Measurements from ENCODE around the gene PTPRCAP.

The PTPRCAP gene

GRCh38 chr11:67458266-67458665 lies 20.8 kb upstream of the PTPRCAP start:
- ATAC-seq (replicated peaks) (no peak), DNase-seq (no peak)
- H3K27ac Mint-ChIP-seq = no peak overlapping the region
- no peak overlapping the region for H3K4me3 Mint-ChIP-seq
- H3K27me3 Mint-ChIP-seq = no peaks in the 10 kb centered on the region
- no peaks in the 10 kb centered on the region for H3K36me3 Mint-ChIP-seq (ENCODE audit: insufficient read depth)
- H3K4me1 Mint-ChIP-seq (ENCODE audit: low read depth in 2 of 2) = peaks cover 4% of the 10 kb centered on the region in 2 donors
- no peaks in the 10 kb centered on the region for H3K9me3 Mint-ChIP-seq

GRCh38 chr11:67457453-67457852 lies 20.0 kb upstream of the PTPRCAP start:
- H3K27ac Mint-ChIP-seq = no peak overlapping the region
- no peaks in the 10 kb centered on the region for H3K9me3 Mint-ChIP-seq
- H3K36me3 Mint-ChIP-seq (ENCODE audit: insufficient read depth) = no peaks in the 10 kb centered on the region
- H3K4me1 Mint-ChIP-seq (ENCODE audit: low read depth in 2 of 2) = peaks cover 4% of the 10 kb centered on the region in 2 donors
- ATAC-seq (replicated peaks) (no peak), DNase-seq (no peak)
- H3K27me3 Mint-ChIP-seq = no peaks in the 10 kb centered on the region
- H3K4me3 Mint-ChIP-seq = no peak overlapping the region

GRCh38 chr11:67456068-67456705 lies 18.7 kb upstream of the PTPRCAP start:
- Mint-ChIP-seq H3K27me3 (no peaks in the 10 kb centered on the region), H3K9me3 (no peaks in the 10 kb centered on the region), H3K36me3 (ENCODE audit: insufficient read depth) (peaks cover 2% of the 10 kb centered on the region), H3K4me3 (no peak overlapping the region), H3K27ac (no peak overlapping the region), H3K4me1 (ENCODE audit: low read depth in 2 of 2) (peaks cover 4 to 8% of the 10 kb centered on the region in 2 donors)
- DNase-seq (no peak), ATAC-seq (replicated peaks) (no peak)

- ATAC-seq (replicated peaks) = no peak
- DNase-seq = no peak
- Mint-ChIP-seq H3K9me3 (no peaks in the 10 kb centered on the region), H3K27me3 (no peaks in the 10 kb centered on the region), H3K27ac (no peak within 1 kb of the TSS), H3K4me1 (ENCODE audit: low read depth in 2 of 2) (peaks cover 4 to 13% of the 10 kb centered on the region in 2 donors), H3K4me3 (no peak within 1 kb of the TSS), H3K36me3 (ENCODE audit: insufficient read depth) (peaks cover 2% of the 10 kb centered on the region)
These were observed 17.6 kb upstream of the PTPRCAP start, which contains the start of gene CABP4 for GRCh38 chr11:67455054-67455453. Gene CABP4 (plus strand): TSS chr11:67455354. CDS start chr11:67455424, 70 bp downstream.

- Mint-ChIP-seq H3K4me3 (no peak overlapping the region), H3K27me3 (no peaks in the 10 kb centered on the region), H3K27ac (no peak overlapping the region), H3K4me1 (ENCODE audit: low read depth in 2 of 2) (peaks cover 7 to 14% of the 10 kb centered on the region in 2 donors), H3K9me3 (no peaks in the 10 kb centered on the region), H3K36me3 (ENCODE audit: insufficient read depth) (peaks cover 2% of the 10 kb centered on the region)
- ATAC-seq (replicated peaks) (no peak), DNase-seq (no peak)
These were observed 16.6 kb upstream of the PTPRCAP start for GRCh38 chr11:67453816-67454732.

GRCh38 chr11:67452141-67452952 lies 14.9 kb upstream of the PTPRCAP start, which contains the start of gene GPR152:
Gene GPR152 (minus strand): TSS chr11:67452729. CDS start chr11:67452724, 5 bp downstream.
- no peak within 1 kb of the TSS for H3K4me3 Mint-ChIP-seq
- H3K9me3 Mint-ChIP-seq = no peaks in the 10 kb centered on the region
- H3K36me3 Mint-ChIP-seq (ENCODE audit: insufficient read depth) = peaks cover 2% of the 10 kb centered on the region
- DNase-seq (no peak), ATAC-seq (replicated peaks) (no peak)
- H3K27ac Mint-ChIP-seq = peak within 1 kb of the TSS in 1 of 2 donors; percentile 46
- no peaks in the 10 kb centered on the region for H3K27me3 Mint-ChIP-seq
- peaks cover 18 to 21% of the 10 kb centered on the region in 2 donors for H3K4me1 Mint-ChIP-seq (ENCODE audit: low read depth in 2 of 2)

- Mint-ChIP-seq H3K4me1 (ENCODE audit: low read depth in 2 of 2) (peaks cover 22% of the 10 kb centered on the region in 2 donors), H3K9me3 (no peaks in the 10 kb centered on the region), H3K27me3 (no peaks in the 10 kb centered on the region), H3K4me3 (no peak overlapping the region), H3K36me3 (ENCODE audit: insufficient read depth) (peaks cover 2% of the 10 kb centered on the region), H3K27ac (peak overlapping the region in 1 of 2 donors; percentile 46)
- ATAC-seq (replicated peaks) = no peak
- DNase-seq = no peak
These were observed 14.1 kb upstream of the PTPRCAP start for GRCh38 chr11:67451658-67451976.

GRCh38 chr11:67450796-67451657 lies 13.5 kb upstream of the PTPRCAP start:
- Mint-ChIP-seq H3K4me1 (ENCODE audit: low read depth in 2 of 2) (peaks cover 26 to 28% of the 10 kb centered on the region in 2 donors), H3K4me3 (no peak overlapping the region), H3K36me3 (ENCODE audit: insufficient read depth) (peaks cover 8% of the 10 kb centered on the region), H3K27me3 (no peaks in the 10 kb centered on the region), H3K27ac (peak overlapping the region in 1 of 2 donors; percentile 46), H3K9me3 (no peaks in the 10 kb centered on the region)
- DNase-seq (no peak), ATAC-seq (replicated peaks) (no peak)

GRCh38 chr11:67449116-67449844 lies 11.8 kb upstream of the PTPRCAP start:
- no peak for ATAC-seq (replicated peaks)
- Mint-ChIP-seq H3K9me3 (no peaks in the 10 kb centered on the region), H3K4me3 (peak overlapping the region in 1 of 2 donors; percentile 17), H3K4me1 (ENCODE audit: low read depth in 2 of 2) (peaks cover 40 to 45% of the 10 kb centered on the region in 2 donors), H3K36me3 (ENCODE audit: insufficient read depth) (peaks cover 18% of the 10 kb centered on the region), H3K27me3 (no peaks in the 10 kb centered on the region), H3K27ac (peak overlapping the region; percentile 33 to 79)
- no peak for DNase-seq

- Mint-ChIP-seq H3K36me3 (ENCODE audit: insufficient read depth) (peaks cover 25% of the 10 kb centered on the region), H3K27me3 (no peaks in the 10 kb centered on the region), H3K9me3 (no peaks in the 10 kb centered on the region), H3K4me1 (ENCODE audit: low read depth in 2 of 2) (peaks cover 44 to 52% of the 10 kb centered on the region in 2 donors), H3K4me3 (no peak overlapping the region), H3K27ac (peak overlapping the region in 1 of 2 donors; percentile 99)
- ATAC-seq (replicated peaks) (no peak), DNase-seq (no peak)
These were observed 10.7 kb upstream of the PTPRCAP start for GRCh38 chr11:67448220-67448609.

GRCh38 chr11:67445515-67445914 lies 8.0 kb upstream of the PTPRCAP start:
- Mint-ChIP-seq H3K27ac (peak overlapping the region; percentile 97 to 99), H3K9me3 (no peaks in the 10 kb centered on the region), H3K36me3 (ENCODE audit: insufficient read depth) (peaks cover 36% of the 10 kb centered on the region), H3K27me3 (no peaks in the 10 kb centered on the region), H3K4me3 (peak overlapping the region; percentile 79 to 85), H3K4me1 (ENCODE audit: low read depth in 2 of 2) (peaks cover 63 to 64% of the 10 kb centered on the region in 2 donors)
- DNase-seq = no peak
- ATAC-seq (replicated peaks) = no peak
